ENCODE measurements around the gene EFNA4. TPM values are rescaled to one million over a fixed set of nuclear protein-coding genes. Genes with fewer than 3 reads are reported as not detected.
A peak's percentile ranks its signal among the peaks of the same experiment; 100 is the strongest.

The EFNA4 gene
- total RNA-seq, 6 experiments from 2014 or later = 3.6 to 5.6 (median 4.8) TPM

DNA sequence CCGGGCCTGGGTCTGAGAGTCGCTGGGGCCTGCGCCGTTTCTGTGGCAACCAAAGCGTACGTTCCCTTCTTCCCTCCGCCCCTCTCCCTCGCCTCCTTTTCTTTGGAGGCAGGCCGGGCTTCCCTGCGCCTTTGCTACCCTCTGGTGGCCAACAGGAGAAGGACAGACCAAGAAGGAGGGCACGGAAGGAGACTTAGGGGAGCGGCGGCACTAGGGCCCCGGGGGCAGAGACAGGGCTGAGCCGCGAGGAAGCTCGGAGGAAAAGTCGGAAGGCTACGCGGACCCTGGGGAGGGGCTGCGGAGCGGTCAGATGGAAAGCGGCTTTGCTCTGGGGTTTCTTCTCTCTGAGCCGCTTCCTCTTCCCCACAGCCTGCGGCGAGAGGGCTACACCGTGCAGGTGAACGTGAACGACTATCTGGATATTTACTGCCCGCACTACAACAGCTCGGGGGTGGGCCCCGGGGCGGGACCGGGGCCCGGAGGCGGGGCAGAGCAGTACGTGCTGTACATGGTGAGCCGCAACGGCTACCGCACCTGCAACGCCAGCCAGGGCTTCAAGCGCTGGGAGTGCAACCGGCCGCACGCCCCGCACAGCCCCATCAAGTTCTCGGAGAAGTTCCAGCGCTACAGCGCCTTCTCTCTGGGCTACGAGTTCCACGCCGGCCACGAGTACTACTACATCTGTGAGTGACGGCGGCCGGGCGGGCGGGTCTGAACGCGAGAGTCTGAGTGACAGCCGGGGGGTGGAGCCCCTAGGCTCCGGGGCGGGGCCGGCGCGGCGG is 21.4 kb downstream of the EFNA4 start:
- peak overlapping the region; percentile 98 for H3K4me3 Mint-ChIP-seq
- TF ChIP-seq, protein P1, sequence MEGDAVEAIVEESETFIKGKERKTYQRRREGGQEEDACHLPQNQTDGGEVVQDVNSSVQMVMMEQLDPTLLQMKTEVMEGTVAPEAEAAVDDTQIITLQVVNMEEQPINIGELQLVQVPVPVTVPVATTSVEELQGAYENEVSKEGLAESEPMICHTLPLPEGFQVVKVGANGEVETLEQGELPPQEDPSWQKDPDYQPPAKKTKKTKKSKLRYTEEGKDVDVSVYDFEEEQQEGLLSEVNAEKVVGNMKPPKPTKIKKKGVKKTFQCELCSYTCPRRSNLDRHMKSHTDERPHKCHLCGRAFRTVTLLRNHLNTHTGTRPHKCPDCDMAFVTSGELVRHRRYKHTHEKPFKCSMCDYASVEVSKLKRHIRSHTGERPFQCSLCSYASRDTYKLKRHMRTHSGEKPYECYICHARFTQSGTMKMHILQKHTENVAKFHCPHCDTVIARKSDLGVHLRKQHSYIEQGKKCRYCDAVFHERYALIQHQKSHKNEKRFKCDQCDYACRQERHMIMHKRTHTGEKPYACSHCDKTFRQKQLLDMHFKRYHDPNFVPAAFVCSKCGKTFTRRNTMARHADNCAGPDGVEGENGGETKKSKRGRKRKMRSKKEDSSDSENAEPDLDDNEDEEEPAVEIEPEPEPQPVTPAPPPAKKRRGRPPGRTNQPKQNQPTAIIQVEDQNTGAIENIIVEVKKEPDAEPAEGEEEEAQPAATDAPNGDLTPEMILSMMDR (IDR thresholded peaks at IDR 0.05) = peak; percentile 88

GRCh38 chr1:155085504-155086127 is 22.1 kb downstream of the EFNA4 start:
- Mint-ChIP-seq H3K4me1 (ENCODE audit: low read depth) (peaks cover 21% of the 10 kb centered on the region), H3K36me3 (ENCODE audit: low read depth) (no peaks in the 10 kb centered on the region), H3K9me3 (no peaks in the 10 kb centered on the region), H3K27ac (peak overlapping the region; percentile 83), H3K27me3 (ENCODE audit: insufficient read depth) (peaks cover 34% of the 10 kb centered on the region), H3K4me3 (peak overlapping the region; percentile 98)
- peak; percentile 31 for DNase-seq
- TF ChIP-seq, protein P1 (IDR thresholded peaks at IDR 0.05) = no peak

More for the DNA sequence above, 21.4 kb downstream of the EFNA4 start:
- Mint-ChIP-seq H3K9me3 (no peaks in the 10 kb centered on the region), H3K36me3 (ENCODE audit: low read depth) (no peaks in the 10 kb centered on the region), H3K27ac (peak overlapping the region; percentile 83), H3K27me3 (ENCODE audit: insufficient read depth) (peaks cover 34% of the 10 kb centered on the region), H3K4me1 (ENCODE audit: low read depth) (peaks cover 21% of the 10 kb centered on the region)
- peak; percentile 89 for DNase-seq

GRCh38 chr1:155086128-155086741 is 22.7 kb downstream of the EFNA4 start:
- H3K27me3 Mint-ChIP-seq (ENCODE audit: insufficient read depth) = peaks cover 30% of the 10 kb centered on the region
- H3K4me3 Mint-ChIP-seq = no peak overlapping the region
- DNase-seq = peak; percentile 28

DNA sequence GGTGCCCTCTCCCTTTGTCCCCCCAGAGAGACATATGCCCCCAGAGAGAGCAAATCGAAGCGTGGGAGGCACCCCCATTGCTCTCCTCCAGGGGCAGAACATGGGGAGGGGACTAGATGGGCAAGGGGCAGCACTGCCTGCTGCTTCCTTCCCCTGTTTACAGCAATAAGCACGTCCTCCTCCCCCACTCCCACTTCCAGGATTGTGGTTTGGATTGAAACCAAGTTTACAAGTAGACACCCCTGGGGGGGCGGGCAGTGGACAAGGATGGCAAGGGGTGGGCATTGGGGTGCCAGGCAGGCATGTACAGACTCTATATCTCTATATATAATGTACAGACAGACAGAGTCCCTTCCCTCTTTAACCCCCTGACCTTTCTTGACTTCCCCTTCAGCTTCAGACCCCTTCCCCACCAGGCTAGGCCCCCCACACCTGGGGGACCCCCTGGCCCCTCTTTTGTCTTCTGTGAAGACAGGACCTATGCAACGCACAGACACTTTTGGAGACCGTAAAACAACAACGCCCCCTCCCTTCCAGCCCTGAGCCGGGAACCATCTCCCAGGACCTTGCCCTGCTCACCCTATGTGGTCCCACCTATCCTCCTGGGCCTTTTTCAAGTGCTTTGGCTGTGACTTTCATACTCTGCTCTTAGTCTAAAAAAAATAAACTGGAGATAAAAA is 23.5 kb downstream of the EFNA4 start:
- H3K4me1 Mint-ChIP-seq (ENCODE audit: low read depth) = peaks cover 18% of the 10 kb centered on the region
- no peaks in the 10 kb centered on the region for H3K9me3 Mint-ChIP-seq
- peaks cover 25% of the 10 kb centered on the region for H3K27me3 Mint-ChIP-seq (ENCODE audit: insufficient read depth)
- H3K36me3 Mint-ChIP-seq (ENCODE audit: low read depth) = no peaks in the 10 kb centered on the region
- DNase-seq = no peak
- H3K4me3 Mint-ChIP-seq = no peak overlapping the region
- no peak overlapping the region for H3K27ac Mint-ChIP-seq
- TF ChIP-seq, protein P1 (IDR thresholded peaks at IDR 0.05) = no peak

More at GRCh38 chr1:155086128-155086741, 22.7 kb downstream of the EFNA4 start:
- Mint-ChIP-seq H3K4me1 (ENCODE audit: low read depth) (peaks cover 21% of the 10 kb centered on the region), H3K9me3 (no peaks in the 10 kb centered on the region), H3K27ac (no peak overlapping the region), H3K36me3 (ENCODE audit: low read depth) (no peaks in the 10 kb centered on the region)
- TF ChIP-seq, protein P1 (IDR thresholded peaks at IDR 0.05) = peak; percentile 98
